ENCODE measurements around the gene SLC35D2. TPM values are rescaled to one million over a fixed set of nuclear protein-coding genes. Genes with fewer than 3 reads are reported as not detected.

SLC35D2 gene
- total RNA-seq, 1 donor from 2014 or later, result 18.3 TPM

DNA sequence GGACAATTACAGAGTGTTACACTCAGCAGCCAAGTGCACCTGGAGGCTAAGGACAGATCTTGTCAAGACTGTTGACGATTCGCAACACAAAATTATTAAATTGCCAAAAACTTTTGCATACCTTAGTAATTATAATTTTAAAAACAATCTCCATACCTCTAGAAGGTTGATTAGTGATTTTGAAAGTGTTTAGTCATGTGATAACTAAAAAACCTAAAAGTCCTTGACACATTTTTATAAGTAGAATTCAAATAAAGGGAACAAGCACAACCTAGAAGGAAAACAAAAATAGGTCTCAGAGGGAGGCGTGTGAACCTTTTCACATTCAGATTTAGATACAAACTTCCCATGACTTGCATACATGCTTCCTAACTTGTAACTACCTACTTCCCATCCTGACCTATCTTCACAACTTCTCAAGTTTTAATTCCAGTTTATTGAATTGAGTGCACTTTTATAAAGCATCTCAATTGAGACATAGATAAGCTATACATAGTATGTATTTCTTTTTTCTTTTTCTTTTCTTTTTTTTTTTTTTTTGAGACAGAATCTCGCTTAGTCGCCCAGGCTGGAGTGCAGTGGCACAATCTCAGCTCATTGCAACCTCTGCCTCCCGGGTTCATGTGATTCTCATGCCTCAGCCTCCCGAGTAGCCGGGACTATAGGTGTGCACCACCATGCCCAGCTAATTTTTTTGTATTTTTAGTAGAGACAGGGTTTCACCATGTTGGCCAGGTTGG, 28.8 kb upstream of the SLC35D2 start:
- Mint-ChIP-seq H3K4me3 (ENCODE audit: unreplicated experiment) (no peak overlapping the region), H3K27ac (ENCODE audit: unreplicated experiment) (peak overlapping the region; percentile 31), H3K27me3 (ENCODE audit: unreplicated experiment) (no peaks in the 10 kb centered on the region), H3K9me3 (ENCODE audit: unreplicated experiment) (no peaks in the 10 kb centered on the region), H3K4me1 (ENCODE audit: unreplicated experiment) (peaks cover 20% of the 10 kb centered on the region), H3K36me3 (ENCODE audit: unreplicated experiment) (no peaks in the 10 kb centered on the region)
- no peak for DNase-seq (ENCODE audit: extremely low spot score, unreplicated experiment)
- TF ChIP-seq, protein P1, sequence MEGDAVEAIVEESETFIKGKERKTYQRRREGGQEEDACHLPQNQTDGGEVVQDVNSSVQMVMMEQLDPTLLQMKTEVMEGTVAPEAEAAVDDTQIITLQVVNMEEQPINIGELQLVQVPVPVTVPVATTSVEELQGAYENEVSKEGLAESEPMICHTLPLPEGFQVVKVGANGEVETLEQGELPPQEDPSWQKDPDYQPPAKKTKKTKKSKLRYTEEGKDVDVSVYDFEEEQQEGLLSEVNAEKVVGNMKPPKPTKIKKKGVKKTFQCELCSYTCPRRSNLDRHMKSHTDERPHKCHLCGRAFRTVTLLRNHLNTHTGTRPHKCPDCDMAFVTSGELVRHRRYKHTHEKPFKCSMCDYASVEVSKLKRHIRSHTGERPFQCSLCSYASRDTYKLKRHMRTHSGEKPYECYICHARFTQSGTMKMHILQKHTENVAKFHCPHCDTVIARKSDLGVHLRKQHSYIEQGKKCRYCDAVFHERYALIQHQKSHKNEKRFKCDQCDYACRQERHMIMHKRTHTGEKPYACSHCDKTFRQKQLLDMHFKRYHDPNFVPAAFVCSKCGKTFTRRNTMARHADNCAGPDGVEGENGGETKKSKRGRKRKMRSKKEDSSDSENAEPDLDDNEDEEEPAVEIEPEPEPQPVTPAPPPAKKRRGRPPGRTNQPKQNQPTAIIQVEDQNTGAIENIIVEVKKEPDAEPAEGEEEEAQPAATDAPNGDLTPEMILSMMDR (IDR thresholded peaks at IDR 0.05), result no peak

DNA sequence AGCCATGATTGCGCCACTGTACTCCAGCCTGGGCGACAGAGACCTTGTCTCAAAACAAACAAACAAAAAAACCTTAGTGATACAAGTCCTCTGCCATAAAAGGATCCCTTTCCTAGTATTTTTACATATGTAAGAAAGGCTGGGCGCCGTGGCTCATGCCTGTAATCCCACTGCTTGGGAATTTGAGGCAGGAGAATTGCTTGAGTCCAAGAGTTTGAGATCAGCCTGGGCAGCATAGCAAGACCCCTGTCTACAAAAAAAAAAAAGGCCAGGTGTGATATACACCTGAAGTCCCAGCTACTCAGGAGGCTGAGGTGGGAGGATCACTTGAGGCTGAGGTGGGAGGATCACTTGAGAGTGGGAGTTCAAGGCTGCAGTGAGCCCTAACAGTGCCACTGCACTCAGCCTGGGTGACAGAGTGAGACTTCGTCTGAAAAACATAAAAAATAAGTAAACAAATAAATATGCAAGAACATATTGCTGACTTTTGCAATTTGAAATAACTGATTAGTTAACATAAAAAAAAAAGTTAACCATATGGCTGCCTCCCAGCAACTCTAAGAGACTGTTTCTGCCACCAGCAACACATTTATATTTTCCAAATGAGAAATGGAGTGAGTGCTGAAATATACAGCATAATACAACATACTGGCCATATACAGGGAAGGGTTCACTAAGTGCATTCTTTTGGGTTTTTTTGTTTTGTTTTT, 27.8 kb upstream of the SLC35D2 start:
- Mint-ChIP-seq H3K4me1 (ENCODE audit: unreplicated experiment) (peaks cover 17% of the 10 kb centered on the region), H3K9me3 (ENCODE audit: unreplicated experiment) (no peaks in the 10 kb centered on the region), H3K27ac (ENCODE audit: unreplicated experiment) (peak overlapping the region; percentile 14), H3K27me3 (ENCODE audit: unreplicated experiment) (no peaks in the 10 kb centered on the region), H3K36me3 (ENCODE audit: unreplicated experiment) (no peaks in the 10 kb centered on the region), H3K4me3 (ENCODE audit: unreplicated experiment) (no peak overlapping the region)
- TF ChIP-seq, protein P1 (IDR thresholded peaks at IDR 0.05), result no peak
- peak; percentile 32 for DNase-seq (ENCODE audit: extremely low spot score, unreplicated experiment)

DNA sequence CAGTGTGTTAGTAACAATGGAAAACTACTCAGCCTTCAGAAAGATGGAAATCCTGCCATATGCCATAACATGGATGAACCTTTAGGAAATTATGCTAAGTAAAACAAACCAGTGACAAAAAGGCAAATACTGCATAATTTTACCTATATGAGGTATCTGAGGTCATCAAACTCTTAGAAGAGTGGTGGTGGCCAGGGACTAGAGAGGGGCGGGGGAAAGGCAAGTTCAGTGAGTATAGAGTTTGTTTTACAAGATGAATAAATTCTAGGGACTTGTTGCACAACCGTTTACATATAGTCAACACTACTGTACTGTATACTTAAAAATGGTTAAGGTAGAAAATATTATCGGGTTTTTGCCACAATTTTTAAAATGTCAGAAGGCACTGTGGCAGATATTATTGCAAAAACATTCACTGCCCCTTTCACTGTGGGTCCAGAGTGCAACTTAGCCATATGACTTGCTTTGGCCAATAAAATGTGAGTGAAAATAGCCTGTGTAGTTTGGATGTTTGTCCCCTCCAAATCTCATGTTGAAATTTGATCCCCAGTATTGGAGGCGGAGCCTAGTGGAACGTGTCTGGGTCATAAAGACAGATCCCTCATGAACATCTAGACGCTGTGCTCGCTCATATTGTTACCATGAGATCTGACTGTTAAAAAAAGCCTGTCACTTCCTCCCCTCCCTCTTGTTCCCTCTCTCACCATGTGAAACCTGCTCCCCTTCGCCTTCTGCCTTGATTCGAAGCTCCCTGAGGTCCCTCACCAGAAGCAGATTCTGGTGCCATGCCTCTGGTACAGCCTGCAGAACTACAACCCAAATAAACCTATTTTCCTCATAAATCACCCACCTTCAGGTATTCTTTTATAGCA, 25.1 kb upstream of the SLC35D2 start:
- Mint-ChIP-seq H3K27ac (ENCODE audit: unreplicated experiment) (no peak overlapping the region), H3K36me3 (ENCODE audit: unreplicated experiment) (no peaks in the 10 kb centered on the region), H3K4me1 (ENCODE audit: unreplicated experiment) (peaks cover 13% of the 10 kb centered on the region)

DNA sequence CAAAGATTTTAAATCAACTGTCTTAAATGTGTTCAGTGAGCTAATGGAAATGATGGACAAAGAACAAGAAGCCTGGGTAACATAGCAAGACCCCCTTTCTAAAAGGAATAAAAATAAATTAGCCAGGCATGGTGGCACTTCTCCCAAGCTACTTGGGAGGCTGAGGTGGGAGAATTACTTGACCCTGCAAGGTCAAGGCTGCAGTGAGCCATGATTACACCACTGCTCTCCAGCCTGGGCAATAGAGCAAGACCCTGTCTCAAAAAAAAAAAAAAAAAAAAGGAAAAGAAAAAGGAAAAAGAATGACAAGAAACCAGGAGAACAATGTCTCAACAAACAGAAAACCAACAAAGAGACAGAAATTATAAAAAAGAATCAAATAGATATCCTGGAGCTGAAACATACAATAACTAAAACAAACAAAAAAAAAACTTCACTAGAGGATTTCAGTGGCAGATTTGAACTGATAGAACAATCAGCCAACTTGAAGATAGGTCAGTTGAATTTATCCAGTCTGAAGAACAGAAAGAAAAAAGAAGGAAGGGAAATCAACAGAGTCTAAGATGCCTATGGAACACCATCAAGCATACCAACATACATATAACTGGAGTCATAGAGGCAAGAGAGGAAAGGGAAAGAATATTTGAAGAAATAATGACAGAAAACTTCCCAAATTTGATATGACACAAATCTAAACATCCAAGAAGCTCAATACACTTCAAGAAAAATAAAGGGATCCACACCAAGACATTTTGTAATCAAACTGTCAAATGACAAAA, 16.8 kb upstream of the SLC35D2 start:
- Mint-ChIP-seq H3K9me3 (ENCODE audit: unreplicated experiment) (peaks cover 13% of the 10 kb centered on the region), H3K36me3 (ENCODE audit: unreplicated experiment) (peaks cover 8% of the 10 kb centered on the region), H3K27me3 (ENCODE audit: unreplicated experiment) (no peaks in the 10 kb centered on the region), H3K4me1 (ENCODE audit: unreplicated experiment) (peaks cover 10% of the 10 kb centered on the region), H3K27ac (ENCODE audit: unreplicated experiment) (no peak overlapping the region), H3K4me3 (ENCODE audit: unreplicated experiment) (no peak overlapping the region)
- DNase-seq (ENCODE audit: extremely low spot score, unreplicated experiment), result no peak
- TF ChIP-seq, protein P1 (IDR thresholded peaks at IDR 0.05), result no peak

More for the DNA sequence above, 25.1 kb upstream of the SLC35D2 start:
- Mint-ChIP-seq H3K9me3 (ENCODE audit: unreplicated experiment) (no peaks in the 10 kb centered on the region), H3K27me3 (ENCODE audit: unreplicated experiment) (no peaks in the 10 kb centered on the region), H3K4me3 (ENCODE audit: unreplicated experiment) (no peak overlapping the region)
- DNase-seq (ENCODE audit: extremely low spot score, unreplicated experiment), result no peak
- TF ChIP-seq, protein P1 (IDR thresholded peaks at IDR 0.05), result no peak
